Lower leg skin (tissue), 4 donors: ENCODE data around the gene FMO4. TPM values are rescaled to one million over a fixed set of nuclear protein-coding genes. Genes with fewer than 3 reads are reported as not detected.
"Not testable (repeated sequence)": the region's sequence is repeated elsewhere in the genome, so short reads cannot be mapped to it uniquely, and the experiment has no call there.

Experiments used
- DNase-seq, 2 donors: peaks; one replicate each; pipeline ENCODE4 v3.0.0-alpha.2; 2019; ENCODE audit warnings: low spot score in 2 of 2
- H3K4me3 ChIP-seq: fragments of 200-600 bp; sonication (generic); 2 replicates; pipeline ENCODE4 v1.5.1; 2017; ENCODE audit warnings: mild to moderate bottlenecking, low read depth; ENCODE audit not compliant: poor library complexity, severe bottlenecking
- CTCF ChIP-seq, 3 donors: fragments of 450-650 bp; IDR thresholded peaks; one replicate each; pipeline ENCODE4 v1.5.1; 2016; ENCODE audit warnings: antibody characterized with exemption in 3 of 3, mild to moderate bottlenecking in 3 of 3, moderate library complexity in 2 of 3
- POLR2A ChIP-seq, 2 donors: fragments of 450-650 bp; IDR thresholded peaks; one replicate each; pipeline ENCODE4 v1.6.1; 2016 to 2017; ENCODE audit warnings: antibody characterized with exemption in 2 of 2, mild to moderate bottlenecking in 1 of 2, moderate library complexity in 1 of 2
- WGBS, 2 donors: methylation state at CpG; one replicate each; pipeline ENCODE4 v1.1.5; 2018; 5-methylcytosine and 5-hydroxymethylcytosine counted together
- intact Hi-C: fragments of 100-400 bp; cut with DNase I; formaldehyde crosslinking; loops from one replicate; pipeline ENCODE4 v1.15.0; 2023; ENCODE audit warnings: low total_unique reads
- total RNA-seq, 4 donors: library from RNA; depleted of rRNA; stranded (reverse); fragments of >200 nt; gene quantifications; one replicate each; pipeline ENCODE4 v1.1.0, GENCODE V29; 2016

The FMO4 gene
- total RNA-seq, 4 donors from 2014 or later: 2.3 to 4.7 (median 3.2) TPM

DNA sequence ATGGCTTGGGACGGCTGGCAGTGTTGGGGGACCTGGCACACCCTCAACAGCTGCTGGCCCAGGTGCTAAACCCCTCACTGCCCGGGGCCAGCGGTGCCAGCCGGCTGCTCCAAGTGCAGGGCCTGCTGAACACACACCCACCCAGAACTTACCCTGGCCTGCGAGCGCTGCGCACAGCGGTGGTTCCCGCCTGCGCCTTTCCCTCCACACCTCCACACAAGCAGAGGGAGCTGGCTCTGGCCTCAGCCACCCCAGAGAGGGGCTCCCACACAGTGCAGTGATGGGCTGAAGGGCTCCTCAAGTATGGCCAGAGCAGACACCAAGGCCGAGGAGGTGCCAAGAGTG is 67.9 kb downstream of the FMO4 start:
- TF ChIP-seq CTCF (IDR thresholded peaks at IDR 0.05): no peak
- TF ChIP-seq POLR2A (IDR thresholded peaks at IDR 0.05): no peak
- DNase-seq: no peak

DNA sequence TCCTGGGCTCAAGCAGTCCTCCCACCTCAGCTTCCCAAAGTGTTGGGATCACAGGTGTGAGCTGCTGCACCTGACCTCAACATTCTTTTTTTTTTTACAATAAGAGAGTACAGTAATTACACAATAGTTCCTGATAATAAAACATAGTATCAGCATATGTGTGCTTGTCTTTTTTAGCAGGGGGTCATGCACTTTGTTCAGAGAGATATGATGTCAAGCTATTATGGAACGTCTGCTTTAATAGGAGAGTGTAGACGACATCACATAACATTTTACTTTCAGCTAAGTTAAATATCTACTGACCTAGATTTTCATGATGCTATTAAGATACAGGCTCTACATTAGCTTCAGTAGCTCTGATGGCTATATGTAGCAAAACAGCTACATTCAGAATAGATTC is 70.5 kb downstream of the FMO4 start:
- intact Hi-C loops: no loop called here
- DNase-seq: no peak
- 44 to 51% methylated on average over 2 of the region's 2 CpGs for WGBS, 2 donors
- no peak for TF ChIP-seq POLR2A (IDR thresholded peaks at IDR 0.05)
- no peak for TF ChIP-seq CTCF (IDR thresholded peaks at IDR 0.05)
- H3K4me3 ChIP-seq: no peak overlapping the region

More for the DNA sequence above, 67.9 kb downstream of the FMO4 start:
- intact Hi-C loops: no loop called here
- 91 to 93% methylated on average over 10 to 11 of the region's 11 CpGs for WGBS, 2 donors
- no peak overlapping the region for H3K4me3 ChIP-seq

DNA sequence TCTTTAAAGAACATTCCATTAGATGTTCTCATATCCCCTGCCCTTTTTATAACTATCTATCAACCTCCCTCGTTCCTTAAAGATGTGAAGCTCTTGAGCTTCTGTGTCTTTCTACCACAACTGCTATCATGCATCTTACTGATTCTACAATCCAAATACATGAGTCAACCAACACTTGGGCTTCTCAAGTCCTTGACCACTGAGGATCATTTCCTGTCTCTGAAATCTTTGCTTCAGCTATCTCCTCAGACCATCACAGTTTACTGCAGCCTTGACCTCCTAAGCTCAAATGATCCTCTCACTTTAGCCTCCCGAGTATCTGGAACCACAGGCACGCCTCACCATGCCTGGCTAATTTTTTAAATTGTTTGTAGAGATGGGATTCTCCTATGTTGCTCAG is 75.2 kb downstream of the FMO4 start:
- no peak for DNase-seq
- 84 to 87% methylated on average over 3 of the region's 3 CpGs for WGBS, 2 donors
- no peak overlapping the region for H3K4me3 ChIP-seq
- no peak for TF ChIP-seq CTCF (IDR thresholded peaks at IDR 0.05)
- no peak for TF ChIP-seq POLR2A (IDR thresholded peaks at IDR 0.05)
- intact Hi-C loops: no loop called here

- intact Hi-C loops, H3K4me3 ChIP-seq, DNase-seq: not testable (repeated sequence)
- WGBS, 2 donors: 95% methylated on average over 1 of the region's 1 CpG
Measured at GRCh38 chr1:171390740-171391139, 76.8 kb downstream of the FMO4 start.

Other genes starting within 250 kb of the FMO4 start
- gene FMO3, start 223.3 kb upstream of the FMO4 start, total RNA-seq: 1 to 10 TPM in 3 of 4 donors, under 1 TPM in 1; 0.84 to 3.2 (median 2.1) TPM
- gene FMO2, start 128.9 kb upstream of the FMO4 start, total RNA-seq: 10 to 100 TPM in 1 of 4 donors, 1 to 10 TPM in 3; 2.5 to 11.1 (median 9.8) TPM
- 1 to 10 TPM in 3 of 4 donors, under 1 TPM in 1; 0.53 to 3.4 (median 2.2) TPM for gene FMO1, start 65.7 kb upstream of the FMO4 start, total RNA-seq
- 10 to 100 TPM; 68.6 to 93.4 (median 83.1) TPM for gene PRRC2C, start 171.3 kb downstream of the FMO4 start, total RNA-seq